Middle frontal gyrus (tissue), 1 donor: ENCODE measurements around the gene WTAP.
"Not testable (repeated sequence)": the region's sequence is repeated elsewhere in the genome, so short reads cannot be mapped to it uniquely, and the experiment has no call there.

Source experiments
- DNase-seq: peaks from one replicate; pipeline ENCODE4 v3.0.0-alpha.2; 2015; ENCODE audit warnings: low spot score; ENCODE audit errors: extremely low spot score

Gene WTAP

DNA sequence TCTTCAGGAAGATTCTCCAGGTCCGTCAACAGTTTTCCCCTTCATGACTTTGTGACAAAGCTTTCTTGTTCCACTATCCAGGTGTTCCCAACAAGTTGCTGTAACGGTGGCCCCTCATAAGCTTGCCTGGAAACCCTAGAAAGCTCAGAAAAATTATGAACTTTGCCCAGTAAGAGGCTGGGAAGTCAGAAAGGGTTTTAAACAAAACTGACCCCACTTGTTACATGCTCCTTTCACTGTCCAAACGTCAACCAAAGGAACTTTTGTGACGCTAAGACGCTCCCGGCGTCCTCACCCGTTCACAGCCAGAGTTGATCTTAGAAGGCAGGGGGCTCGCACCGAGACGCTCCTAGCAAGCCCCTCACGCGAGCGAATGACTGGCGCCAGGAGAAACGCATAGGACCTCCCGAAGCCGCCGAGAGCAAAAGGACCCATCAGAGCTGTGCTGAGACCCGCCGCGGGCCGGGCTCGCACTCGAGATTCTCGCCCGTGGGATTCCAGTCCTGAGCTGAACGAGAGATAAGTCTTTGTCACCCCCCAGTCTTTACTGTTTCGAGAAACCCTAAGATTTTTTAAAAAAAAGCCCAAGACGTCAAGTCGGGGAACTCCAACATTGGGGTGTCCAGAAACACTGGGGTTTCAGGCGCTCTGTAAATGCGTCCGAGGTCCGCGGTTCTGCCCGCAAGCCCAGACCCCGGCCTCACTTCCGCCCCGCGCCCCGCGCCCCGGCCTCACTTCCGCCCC is 34.0 kb downstream of the WTAP start:
- no peak for DNase-seq

GRCh38 chr6:159761873-159762680 is 34.8 kb downstream of the WTAP start, which contains the start of gene ACAT2:
Gene ACAT2 (plus strand): TSS chr6:159762045. CDS start chr6:159762088, 43 bp downstream.
- peak; percentile 97 for DNase-seq

- DNase-seq, result no peak
These were observed 35.5 kb downstream of the WTAP start for GRCh38 chr6:159762681-159763293.

GRCh38 chr6:159766906-159767305 is 39.6 kb downstream of the WTAP start:
- DNase-seq, result no peak

GRCh38 chr6:159769470-159769869 is 42.2 kb downstream of the WTAP start:
- DNase-seq, result no peak

GRCh38 chr6:159772196-159772595 is 44.9 kb downstream of the WTAP start:
- no peak for DNase-seq

DNA sequence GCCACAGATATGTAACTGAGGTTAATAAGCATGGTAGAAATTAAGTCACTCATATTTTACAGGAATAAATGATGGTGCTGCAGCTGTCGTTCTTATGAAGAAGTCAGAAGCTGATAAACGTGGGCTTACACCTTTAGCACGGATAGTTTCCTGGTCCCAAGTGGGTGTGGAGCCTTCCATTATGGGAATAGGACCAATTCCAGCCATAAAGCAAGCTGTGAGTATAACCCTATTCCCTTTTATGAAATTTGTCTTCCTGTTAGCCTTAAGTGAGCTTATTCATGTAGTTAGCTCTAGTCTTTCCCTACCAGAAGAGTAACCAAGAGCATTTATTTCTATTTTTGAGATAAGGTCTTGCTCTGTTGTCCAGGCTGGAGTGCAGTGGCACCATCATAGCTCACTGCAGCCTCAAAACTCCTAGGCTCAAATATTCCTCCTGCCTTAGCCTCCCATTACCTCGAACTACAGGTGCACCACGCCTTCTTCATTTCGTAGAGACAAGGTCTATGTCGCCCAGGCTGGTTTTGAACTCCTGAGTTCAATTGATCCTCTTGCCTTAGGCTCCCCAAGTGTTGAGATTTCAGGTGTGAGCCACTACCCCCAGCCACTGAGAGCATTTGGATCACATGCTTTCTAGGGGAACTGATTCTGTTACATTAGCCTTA is 50.1 kb downstream of the WTAP start:
- DNase-seq, result no peak

DNA sequence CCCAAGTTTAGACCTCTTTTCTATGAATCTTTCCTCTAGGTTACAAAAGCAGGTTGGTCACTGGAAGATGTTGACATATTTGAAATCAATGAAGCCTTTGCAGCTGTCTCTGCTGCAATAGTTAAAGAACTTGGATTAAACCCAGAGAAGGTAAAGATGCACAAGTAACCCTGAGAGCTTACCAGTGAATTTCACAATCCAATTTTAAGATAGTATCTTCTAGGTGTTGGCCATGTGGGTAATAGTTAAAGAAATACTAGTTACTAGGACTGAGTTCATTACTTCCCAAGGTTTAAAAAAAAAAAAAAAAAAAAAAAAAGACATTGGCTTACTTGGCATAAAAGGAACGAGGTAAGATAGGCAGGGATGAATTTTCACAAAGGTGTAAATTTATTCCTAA is 50.8 kb downstream of the WTAP start:
- no peak for DNase-seq

DNA sequence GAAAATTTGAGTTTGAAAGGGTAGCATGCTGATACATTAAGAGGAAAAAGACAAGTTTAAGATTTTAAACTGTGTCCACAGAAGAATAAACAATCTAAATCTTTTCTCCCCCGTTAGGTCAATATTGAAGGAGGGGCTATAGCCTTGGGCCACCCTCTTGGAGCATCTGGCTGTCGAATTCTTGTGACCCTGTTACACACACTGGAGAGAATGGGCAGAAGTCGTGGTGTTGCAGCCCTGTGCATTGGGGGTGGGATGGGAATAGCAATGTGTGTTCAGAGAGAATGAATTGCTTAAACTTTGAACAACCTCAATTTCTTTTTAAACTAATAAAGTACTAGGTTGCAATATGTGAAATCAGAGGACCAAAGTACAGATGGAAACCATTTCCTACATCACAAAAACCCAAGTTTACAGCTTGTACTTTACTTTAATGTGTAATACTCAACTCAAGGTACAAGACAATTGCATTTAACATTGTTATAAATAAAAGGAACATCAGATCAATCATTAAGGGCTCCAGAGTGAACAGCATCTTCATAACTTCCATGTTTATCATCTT is 51.3 kb downstream of the WTAP start:
- DNase-seq, result no peak

- no peak for DNase-seq
These were observed 61.0 kb downstream of the WTAP start for GRCh38 chr6:159788276-159788675.

- DNase-seq, result no peak
These were observed 61.6 kb downstream of the WTAP start for GRCh38 chr6:159788753-159789376.

- peak; percentile 98 for DNase-seq
These were observed 62.3 kb downstream of the WTAP start, which contains the start of gene TCP1 for GRCh38 chr6:159789377-159790148. Gene TCP1 (minus strand): TSS chr6:159789602. CDS start chr6:159789468, 134 bp downstream.

DNA sequence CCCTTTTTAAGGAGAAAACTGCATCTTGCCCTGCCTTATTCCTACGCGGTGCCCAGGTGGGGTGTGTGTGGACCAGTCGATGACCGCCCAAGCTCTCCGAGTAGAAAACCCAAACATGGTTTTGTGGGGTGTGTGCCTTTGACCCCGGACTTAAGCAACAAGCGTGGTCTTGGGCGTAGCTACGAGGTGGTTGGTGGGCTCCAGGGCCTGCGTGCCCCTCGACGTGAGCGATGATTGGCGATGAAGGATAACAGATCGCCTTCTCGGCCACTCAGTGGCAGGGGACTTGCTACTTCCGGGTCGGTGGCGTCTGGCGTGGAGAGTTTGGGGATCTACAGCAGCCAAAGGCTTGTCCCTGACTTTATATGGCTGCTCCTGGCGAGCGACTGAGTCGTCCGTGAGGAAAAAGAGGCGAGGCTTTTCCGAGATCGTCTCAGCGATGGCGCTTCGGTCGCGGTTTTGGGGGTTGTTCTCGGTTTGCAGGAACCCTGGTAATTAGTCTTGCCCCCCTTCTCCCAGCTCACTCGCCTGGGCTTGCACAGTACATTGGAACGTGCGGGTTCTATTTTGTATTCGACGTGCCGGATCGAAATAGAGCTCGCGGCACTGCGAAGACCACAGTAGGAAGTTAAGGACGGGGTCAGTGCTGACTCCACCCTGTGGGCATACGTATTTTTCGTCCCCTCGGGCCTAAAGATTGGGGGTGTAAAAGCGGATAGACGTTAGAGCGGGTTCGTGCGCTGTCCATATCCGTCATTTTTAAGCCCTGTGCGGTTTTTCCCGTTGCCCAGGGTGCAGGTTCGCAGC is 63.0 kb downstream of the WTAP start, which contains the start of gene MRPL18:
Gene MRPL18, plus strand, starts transcription at position 319 of the 807 bp plus-strand sequence. Its CDS starts 121 bp downstream, at position 440.
- peak; percentile 96 for DNase-seq

GRCh38 chr6:159790956-159791598 is 63.8 kb downstream of the WTAP start:
- DNase-seq, result no peak

DNA sequence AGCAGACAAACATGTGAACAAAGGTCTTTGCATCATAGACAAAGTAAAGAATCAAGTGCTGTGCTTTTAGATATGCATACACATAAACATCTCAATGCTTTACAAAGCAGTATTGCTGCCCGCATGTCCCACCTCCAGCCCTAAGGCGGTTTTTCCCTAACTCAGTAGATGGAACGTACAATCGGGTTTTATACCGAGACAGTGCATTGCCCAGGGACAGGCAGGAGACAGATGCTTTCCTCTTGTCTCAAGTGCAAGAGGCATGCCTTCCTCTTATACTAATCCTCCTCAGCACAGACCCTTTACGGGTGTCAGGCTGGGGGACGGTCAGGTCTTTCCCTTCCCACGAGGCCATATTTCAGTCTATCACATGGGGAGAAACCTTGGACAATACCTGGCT is 67.7 kb downstream of the WTAP start:
- not testable (repeated sequence) for DNase-seq

DNA sequence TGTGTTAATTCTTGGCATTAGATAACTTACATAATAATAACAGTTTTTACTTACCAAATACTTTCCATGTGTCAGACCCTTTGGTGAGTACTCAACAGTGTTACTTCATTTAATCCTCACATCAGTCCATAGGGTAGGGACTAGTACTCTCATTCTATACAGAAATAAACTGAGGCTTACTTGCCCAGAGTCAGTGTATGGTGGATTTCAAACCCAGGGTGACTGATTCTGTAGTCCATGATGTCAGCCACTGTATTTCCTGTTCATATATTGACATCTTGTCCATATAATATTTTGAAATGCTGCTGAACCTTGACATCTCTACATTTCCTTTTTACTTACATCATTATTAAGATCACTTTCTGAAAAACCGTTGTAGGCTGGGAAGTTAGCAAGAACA is 70.2 kb downstream of the WTAP start:
- no peak for DNase-seq

DNA sequence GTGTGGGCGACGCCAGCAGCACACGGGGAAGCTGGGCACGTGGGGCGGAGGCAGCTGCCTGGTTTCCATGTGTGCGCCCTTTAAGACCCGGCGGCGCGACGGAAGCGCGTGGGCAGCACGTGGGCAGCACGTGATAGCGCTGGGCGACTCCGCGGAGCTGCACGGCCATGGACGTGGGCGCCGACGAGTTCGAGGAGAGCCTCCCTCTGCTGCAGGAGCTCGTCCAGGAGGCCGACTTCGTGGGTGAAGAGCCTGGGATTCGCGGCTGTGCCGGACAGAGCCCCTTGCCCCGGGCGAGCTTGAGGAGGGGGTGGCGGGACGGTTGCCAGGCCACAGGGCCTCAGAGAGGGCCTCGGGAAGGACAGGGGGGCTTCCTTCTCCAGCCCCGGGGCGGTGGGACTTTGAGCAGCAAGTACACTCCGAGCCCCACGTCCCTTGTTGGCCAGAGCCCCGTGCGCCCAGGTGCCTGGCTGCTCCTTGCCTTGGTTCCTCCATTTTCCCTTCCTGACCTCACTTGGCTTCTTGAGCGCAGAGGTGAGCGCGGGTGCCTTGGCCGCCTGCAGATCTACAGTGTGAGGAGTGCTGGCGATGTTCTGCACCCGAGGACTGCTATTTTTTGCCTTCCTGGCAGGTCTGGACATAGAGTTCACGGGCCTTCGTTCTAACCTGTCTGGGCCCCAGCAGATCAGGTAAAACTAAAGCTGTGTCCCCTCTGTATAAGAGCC is 73.0 kb downstream of the WTAP start, which contains the start of gene PNLDC1:
Gene PNLDC1, plus strand, starts transcription at position 136 of the 725 bp plus-strand sequence. Its CDS starts 32 bp downstream, at position 168.
- DNase-seq, result no peak

DNA sequence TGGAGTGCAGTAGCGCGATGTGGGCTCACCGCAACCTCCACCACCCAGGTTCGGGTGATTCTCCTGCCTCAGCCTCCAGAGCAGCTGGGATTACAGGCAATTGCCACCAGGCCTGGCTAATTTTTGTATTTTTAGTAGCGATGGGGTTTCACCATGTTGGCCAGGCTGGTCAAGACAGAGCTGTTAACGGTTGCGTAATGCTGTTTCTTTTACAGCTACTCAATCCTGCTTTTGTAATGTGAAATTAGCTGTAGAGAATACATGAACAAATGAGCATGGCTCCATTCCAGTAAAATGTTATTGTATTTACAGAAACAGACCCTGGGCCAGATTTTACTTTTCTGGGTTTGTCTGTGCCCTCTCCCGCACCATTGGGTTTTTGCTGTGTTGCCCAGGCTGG is 74.6 kb downstream of the WTAP start:
- DNase-seq, result no peak
